GM12873 (cell line): ENCODE data around the gene CCDC13.

ENCODE experiments used
- CTCF ChIP-seq: IDR thresholded peaks from 2 replicates; pipeline ENCODE4 v1.5.1; 2012; ENCODE audit warnings: low read depth, mild to moderate bottlenecking, moderate library complexity, low read length, control low read depth; ENCODE audit not compliant: insufficient read depth; ENCODE audit errors: missing control alignments

Gene CCDC13

DNA sequence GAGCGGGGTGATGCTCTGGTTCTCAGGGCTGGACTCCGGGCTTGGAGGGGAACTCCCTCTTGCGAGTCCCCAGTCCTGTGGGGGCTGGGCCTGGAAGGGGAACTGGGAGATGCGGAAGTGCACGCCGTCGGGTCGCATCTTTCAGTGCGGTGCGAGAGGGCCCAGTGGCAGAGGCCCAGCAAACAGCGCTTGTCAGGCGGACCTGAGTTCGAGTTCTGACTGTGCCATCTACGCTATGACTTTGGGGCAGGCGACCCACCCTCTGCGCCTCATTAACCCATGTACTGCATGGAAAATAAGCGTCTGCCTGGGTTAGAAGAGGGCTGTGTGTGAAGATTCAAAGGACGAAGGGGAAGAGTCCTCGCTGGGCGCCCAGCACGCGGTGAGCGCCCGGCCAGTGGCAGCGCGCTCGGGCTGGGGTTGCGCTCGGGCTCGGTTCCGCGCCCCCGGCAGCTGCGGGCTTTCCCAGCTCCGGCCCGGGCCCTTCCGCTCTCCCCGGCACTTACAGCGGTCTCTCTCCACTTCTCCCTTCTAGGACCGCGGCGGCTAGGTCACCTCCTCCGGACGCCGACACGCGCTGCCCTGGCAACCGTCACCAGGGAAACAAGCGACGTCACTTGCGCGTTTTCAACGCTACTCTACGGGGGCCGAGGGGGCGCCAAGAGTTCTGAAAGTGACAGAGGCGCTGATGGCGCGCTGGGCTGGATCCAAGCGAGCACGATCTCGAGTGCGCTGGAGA is at the start of gene CCDC13:
TSS of gene CCDC13 (minus strand) at position 584 of the 739 bp plus-strand sequence. CDS start 14,908 bp downstream, outside the sequence.
- TF ChIP-seq CTCF: no peak

GRCh38 chr3:42822828-42823227 is 49.8 kb upstream of the CCDC13 start:
- no peak for TF ChIP-seq CTCF

DNA sequence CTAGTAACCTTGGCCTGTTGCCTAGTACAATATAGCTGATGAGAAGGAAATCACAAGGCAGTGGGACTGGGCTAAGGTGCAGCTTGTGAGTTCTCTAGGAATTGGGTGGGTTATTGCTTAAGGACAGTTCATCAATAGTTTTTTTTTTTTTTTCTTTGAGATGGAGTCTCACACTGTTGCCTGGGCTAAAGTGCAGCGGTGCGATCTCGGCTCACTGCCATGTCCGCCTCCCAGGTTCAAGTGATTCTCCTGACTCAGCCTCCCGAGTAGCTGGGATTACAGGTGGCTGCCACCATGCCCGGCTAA is 47.6 kb upstream of the CCDC13 start:
- no peak for TF ChIP-seq CTCF

DNA sequence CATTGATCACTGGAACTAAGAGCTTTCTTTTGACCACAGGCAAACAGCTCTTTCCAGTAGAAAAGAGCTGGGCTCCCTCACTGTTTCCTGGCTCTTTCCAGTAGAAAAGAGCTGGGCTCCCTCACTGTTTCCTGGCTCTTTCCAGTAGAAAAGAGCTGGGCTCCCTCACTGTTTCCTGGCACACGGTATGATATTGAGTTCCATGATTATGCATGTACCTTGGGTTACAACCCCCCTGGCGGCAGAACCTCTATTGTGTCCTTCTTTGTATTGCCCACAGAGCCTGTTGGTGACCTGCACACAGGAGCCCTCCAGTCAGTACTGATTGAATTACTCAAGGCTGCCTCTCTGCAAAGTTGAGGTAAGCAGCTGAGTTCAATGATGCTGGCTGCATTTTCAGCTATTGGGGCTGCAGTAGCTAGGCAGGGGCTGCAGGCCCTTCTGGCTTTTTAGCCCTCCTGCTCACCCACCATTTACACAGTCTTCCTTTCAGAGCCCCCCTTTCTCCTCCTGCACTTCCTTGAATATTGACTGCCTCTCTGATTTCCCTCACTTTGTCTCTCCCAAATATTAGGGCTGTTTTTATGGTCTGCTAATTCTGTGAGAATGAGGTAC is 46.4 kb upstream of the CCDC13 start:
- no peak for TF ChIP-seq CTCF

DNA sequence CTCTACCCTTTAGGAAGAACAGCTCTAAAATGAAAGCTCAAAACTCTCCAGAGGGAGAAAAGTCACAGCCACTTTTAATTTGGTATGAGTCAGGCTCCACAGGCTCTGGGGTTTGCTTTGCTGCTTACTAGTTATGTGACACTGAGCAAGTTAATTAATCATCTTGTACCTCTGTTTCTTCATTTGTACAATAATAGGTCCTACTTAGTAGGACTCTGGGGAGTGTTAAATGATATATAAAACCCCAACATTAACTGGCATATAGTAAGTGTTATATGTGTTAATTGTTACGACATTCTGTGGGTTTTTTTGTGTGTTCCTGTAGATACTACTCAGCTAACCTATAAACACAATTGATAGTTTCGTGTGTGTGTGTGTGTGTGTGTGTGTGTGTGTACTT is 42.8 kb upstream of the CCDC13 start:
- TF ChIP-seq CTCF: no peak

- TF ChIP-seq CTCF: no peak
Observed at GRCh38 chr3:42814914-42815507, 42.0 kb upstream of the CCDC13 start.

DNA sequence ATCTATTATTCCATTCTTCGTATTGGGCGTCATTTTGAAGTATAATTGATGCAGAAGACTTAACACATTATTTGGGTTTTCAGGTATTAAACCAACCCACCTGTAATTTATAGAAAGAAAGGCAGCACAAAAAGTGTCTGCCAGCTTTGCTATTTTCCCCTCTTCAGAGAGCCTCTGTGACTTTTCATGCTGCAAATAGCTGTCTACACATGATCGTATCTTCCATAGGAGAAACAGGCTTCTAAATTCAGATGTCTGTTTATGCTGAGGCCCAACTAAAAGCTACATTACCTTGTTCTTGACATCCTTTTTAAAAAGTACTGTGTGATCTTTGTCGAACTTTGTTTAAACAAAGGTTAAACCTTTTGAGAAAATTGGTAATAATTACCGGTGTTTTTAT is 41.2 kb upstream of the CCDC13 start:
- TF ChIP-seq CTCF: no peak
